CD4-positive, alpha-beta T cell (primary cell): ENCODE measurements around the gene CDKN2B-AS1. TPM values are rescaled to one million over a fixed set of nuclear protein-coding genes. Genes with fewer than 3 reads are reported as not detected.
A peak's percentile ranks its signal among the peaks of the same experiment; 100 is the strongest.

Experiments used
- ATAC-seq: fragments of 200-7000 bp; cut with Tn5 transposase; one replicate; pipeline ENCODE4 v1.10.0; 2022; ENCODE audit warnings: mild to moderate bottlenecking; ENCODE audit not compliant: poor library complexity
- CTCF ChIA-PET: fragments of 350-600 bp; sonication (Branson Sonifier 250); formaldehyde crosslinking; loops from one replicate; lab custom pipeline; 2021; ENCODE audit warnings: antibody characterized with exemption, inconsistent platforms; lab: Charles Lee
- POLR2A ChIA-PET: fragments of 350-600 bp; sonication (Branson Sonifier 250); formaldehyde crosslinking; loops from one replicate; lab custom pipeline; 2021; ENCODE audit warnings: antibody characterized with exemption, inconsistent platforms; lab: Charles Lee
- DNase-seq, 14 experiments: peaks; one replicate each; pipeline ENCODE4 v3.0.0-alpha.2; 2013 to 2020; ENCODE audit warnings: mixed read lengths in 2 of 14
- H3K27ac ChIP-seq, 2 donors: one replicate each; pipeline versions ENCODE4 v1.5.1 to v1.7.0; 2013; ENCODE audit warnings: low read length in 2 of 2, low read depth in 1 of 2, mild to moderate bottlenecking in 1 of 2
- H3K27me3 ChIP-seq, 2 experiments: 1 replicate in 1 of 2; 2 replicates in 1 of 2; pipeline versions ENCODE4 v1.6.1 to v1.7.0; 2013; ENCODE audit warnings: low read length in 2 of 2, control low read depth in 1 of 2, mild to moderate bottlenecking in 1 of 2, moderate library complexity in 1 of 2; ENCODE audit not compliant: insufficient read depth in 2 of 2, control insufficient read depth in 1 of 2
- H3K36me3 ChIP-seq: one replicate; pipeline ENCODE4 v1.6.1; 2013; ENCODE audit warnings: low read length, control low read depth; ENCODE audit not compliant: insufficient read depth
- H3K4me1 ChIP-seq: one replicate; pipeline ENCODE4 v1.6.1; 2013; ENCODE audit warnings: low read length, control low read depth; ENCODE audit not compliant: insufficient read depth
- H3K4me3 ChIP-seq: one replicate; pipeline ENCODE4 v1.5.1; 2013; ENCODE audit warnings: mild to moderate bottlenecking, low read length, moderate library complexity
- H3K9me3 ChIP-seq, 2 experiments: 1 replicate in 1 of 2; 2 replicates in 1 of 2; pipeline versions ENCODE4 v1.6.1 to v1.7.0; 2013; ENCODE audit warnings: low read length in 2 of 2, mild to moderate bottlenecking in 2 of 2, control low read depth in 1 of 2, moderate library complexity in 1 of 2; ENCODE audit not compliant: control insufficient read depth in 1 of 2, insufficient read depth in 1 of 2
- H3K27ac Mint-ChIP-seq: one replicate; pipeline ENCODE4 v1.8.0; 2020; ENCODE audit warnings: mixed read lengths
- H3K27me3 Mint-ChIP-seq: one replicate; pipeline ENCODE4 v1.8.0; 2021; ENCODE audit warnings: mixed read lengths
- H3K36me3 Mint-ChIP-seq: one replicate; pipeline ENCODE4 v1.8.0; 2021; ENCODE audit warnings: low read depth, mixed read lengths
- H3K4me1 Mint-ChIP-seq: one replicate; pipeline ENCODE4 v1.8.0; 2021; ENCODE audit warnings: low read depth, mixed read lengths
- H3K4me3 Mint-ChIP-seq: one replicate; pipeline ENCODE4 v1.8.0; 2020; ENCODE audit warnings: mild to moderate bottlenecking, mixed read lengths
- H3K9me3 Mint-ChIP-seq: one replicate; pipeline ENCODE4 v1.8.0; 2020; ENCODE audit warnings: mixed read lengths
- CTCF ChIP-seq: fragments of 200-600 bp; IDR thresholded peaks from one replicate; pipeline ENCODE4 v1.8.0; 2022; ENCODE audit warnings: antibody characterized with exemption, mild to moderate bottlenecking
- intact Hi-C, 2 experiments: fragments of 100-400 bp; cut with DNase I in 1 of 2; cut with micrococcal nuclease in 1 of 2; formaldehyde crosslinking; loops; one replicate each; pipeline versions ENCODE4 v1.15.1 to v1.9.0; 2023 to 2025; cut with DNase I, micrococcal nuclease
- total RNA-seq, 174 experiments: library from RNA in 2 of 174; stranded (reverse) in 2 of 174; gene quantifications; one replicate each; pipeline ENCODE4 v1.2.3 and lab custom pipeline; 2021 to 2026

CDKN2B-AS1 gene
- total RNA-seq, 2 experiments from 2014 or later: 0.25 to 0.30 TPM

GRCh38 chr9:21989440-21990189, 5.0 kb upstream of the CDKN2B-AS1 start:
- no peak for DNase-seq
- H3K4me1 Mint-ChIP-seq: peaks cover 8% of the 10 kb centered on the region
- peaks cover 17 to 61% of the 10 kb centered on the region in 2 experiments for H3K27me3 ChIP-seq
- peaks cover 79% of the 10 kb centered on the region for H3K27me3 Mint-ChIP-seq
- ChIA-PET CTCF (interaction anchor here (0.6 to 1.2 kb wide), 2 partner anchors 19 kb away, joined by 3 read pairs; no protein-coding TSS in a partner anchor), POLR2A (interaction anchor here (0.5 kb wide), 1 partner anchor 9 kb away, joined by 4 read pairs; no protein-coding TSS in a partner anchor)
- no peak for TF ChIP-seq CTCF
- H3K27ac Mint-ChIP-seq: no peak overlapping the region
- peaks cover 10% of the 10 kb centered on the region for H3K4me1 ChIP-seq
- intact Hi-C loops: no loop called here
- H3K4me3 ChIP-seq: no peak overlapping the region
- H3K9me3 Mint-ChIP-seq: no peaks in the 10 kb centered on the region
- no peak overlapping the region for H3K27ac ChIP-seq
- no peak overlapping the region for H3K4me3 Mint-ChIP-seq
- H3K36me3 Mint-ChIP-seq: peaks cover under 1% of the 10 kb centered on the region
- peaks cover 0 to 8% of the 10 kb centered on the region in 2 experiments for H3K9me3 ChIP-seq
- H3K36me3 ChIP-seq: no peaks in the 10 kb centered on the region
- ATAC-seq: no peak

GRCh38 chr9:21991072-21991959, 3.3 kb upstream of the CDKN2B-AS1 start:
- H3K4me3 ChIP-seq: no peak overlapping the region
- peaks cover 0 to 8% of the 10 kb centered on the region in 2 experiments for H3K9me3 ChIP-seq
- peaks cover 76% of the 10 kb centered on the region for H3K27me3 Mint-ChIP-seq
- peaks cover 17 to 51% of the 10 kb centered on the region in 2 experiments for H3K27me3 ChIP-seq
- intact Hi-C loops: no loop called here
- peak overlapping the region; percentile 7 for H3K4me3 Mint-ChIP-seq
- H3K4me1 ChIP-seq: peaks cover 20% of the 10 kb centered on the region
- H3K27ac Mint-ChIP-seq: no peak overlapping the region
- ChIA-PET CTCF (no interaction called here), POLR2A (no interaction called here)
- H3K9me3 Mint-ChIP-seq: no peaks in the 10 kb centered on the region
- H3K36me3 ChIP-seq: no peaks in the 10 kb centered on the region
- H3K4me1 Mint-ChIP-seq: peaks cover 11% of the 10 kb centered on the region
- ATAC-seq: no peak
- H3K27ac ChIP-seq: no peak overlapping the region
- H3K36me3 Mint-ChIP-seq: peaks cover 10% of the 10 kb centered on the region
- no peak for DNase-seq
- TF ChIP-seq CTCF: no peak

- no peak for DNase-seq
- ChIA-PET POLR2A (interaction anchor here (1.0 kb wide), 1 partner anchor 23 kb away, joined by 3 read pairs; no protein-coding TSS in a partner anchor), CTCF (interaction anchor here (1.2 to 1.4 kb wide), 2 partner anchors 10 to 15 kb away, joined by 4 to 8 read pairs; no protein-coding TSS in a partner anchor)
- Histone ChIP-seq H3K9me3 (peaks cover 0 to 8% of the 10 kb centered on the region in 2 experiments), H3K27me3 (peaks cover 17 to 36% of the 10 kb centered on the region in 2 experiments), H3K4me3 (peak overlapping the region; percentile 88), H3K36me3 (no peaks in the 10 kb centered on the region), H3K4me1 (peaks cover 20% of the 10 kb centered on the region), H3K27ac (no peak overlapping the region)
- Mint-ChIP-seq H3K36me3 (peaks cover 10% of the 10 kb centered on the region), H3K9me3 (no peaks in the 10 kb centered on the region), H3K27me3 (peaks cover 65% of the 10 kb centered on the region), H3K27ac (no peak overlapping the region), H3K4me3 (peak overlapping the region; percentile 100), H3K4me1 (peaks cover 11% of the 10 kb centered on the region)
- no peak for ATAC-seq
- intact Hi-C loops: no loop called here
- no peak for TF ChIP-seq CTCF
Observed at GRCh38 chr9:21993007-21993406, 1.6 kb upstream of the CDKN2B-AS1 start.
